Smooth muscle cell of the brain vasculature (primary cell): ENCODE results near the gene ITPKA.

Experiments used
- DNase-seq: peaks from one replicate; pipeline ENCODE4 v3.0.0-alpha.2; 2012; ENCODE audit warnings: low read depth, low spot score

Gene ITPKA

GRCh38 chr15:41511331-41511898 is 17.7 kb downstream of the ITPKA start:
- no peak for DNase-seq

- no peak for DNase-seq
Observed at GRCh38 chr15:41511899-41512369, 18.3 kb downstream of the ITPKA start.

GRCh38 chr15:41512512-41512939 is 18.9 kb downstream of the ITPKA start:
- DNase-seq, result no peak

- no peak for DNase-seq
Observed at GRCh38 chr15:41512940-41513505, 19.3 kb downstream of the ITPKA start.

- no peak for DNase-seq
Observed at GRCh38 chr15:41513506-41514227, 20.0 kb downstream of the ITPKA start, which contains the start of gene LTK. Gene LTK, minus strand, starts transcription at chr15:41513827. Its CDS starts 118 bp downstream, at chr15:41513709.

- DNase-seq, result no peak
Observed at GRCh38 chr15:41517895-41518449, 24.3 kb downstream of the ITPKA start.

GRCh38 chr15:41520636-41521035 is 27.0 kb downstream of the ITPKA start:
- no peak for DNase-seq

- no peak for DNase-seq
Observed at GRCh38 chr15:41521614-41522013, 27.9 kb downstream of the ITPKA start.

GRCh38 chr15:41523097-41523496 is 29.4 kb downstream of the ITPKA start:
- DNase-seq, result no peak

- no peak for DNase-seq
Observed at GRCh38 chr15:41530363-41530956, 36.8 kb downstream of the ITPKA start.

- no peak for DNase-seq
Observed at GRCh38 chr15:41535544-41535943, 41.9 kb downstream of the ITPKA start.

GRCh38 chr15:41536866-41537265 is 43.2 kb downstream of the ITPKA start:
- DNase-seq, result no peak

GRCh38 chr15:41543521-41543870 is 49.8 kb downstream of the ITPKA start:
- no peak for DNase-seq

GRCh38 chr15:41544650-41545015 is 51.0 kb downstream of the ITPKA start:
- DNase-seq, result no peak

- no peak for DNase-seq
Observed at GRCh38 chr15:41545218-41545617, 51.5 kb downstream of the ITPKA start.

- no peak for DNase-seq
Observed at GRCh38 chr15:41546851-41547786, 53.4 kb downstream of the ITPKA start.

- DNase-seq, result no peak
Observed at GRCh38 chr15:41550066-41550775, 56.5 kb downstream of the ITPKA start.
